Erythroblast (primary cell): ENCODE results near the gene IRAK1BP1.

Experiments
- GATA1 ChIP-seq: IDR thresholded peaks from 2 replicates; pipeline ENCODE4 v1.6.1; 2011; ENCODE audit warnings: low read depth, mild to moderate bottlenecking, control low read depth, low read length, moderate library complexity
- POLR2A ChIP-seq: IDR thresholded peaks from 2 replicates; pipeline ENCODE4 v1.6.1; 2011; ENCODE audit warnings: mild to moderate bottlenecking, low read length

GRCh38 chr6:78868116-78868515 is 765 bp downstream of the IRAK1BP1 start:
- TF ChIP-seq POLR2A (no peak), GATA1 (no peak)
